ENCODE measurements around the gene PSG1.

- no peak for TF ChIP-seq CTCF (IDR thresholded peaks at IDR 0.05; ENCODE audit: poor library complexity)
- no peak for TF ChIP-seq EZH2 (IDR thresholded peaks at IDR 0.05; ENCODE audit: borderline replicate concordance)
- TF ChIP-seq EZH2phosphoT487 (IDR thresholded peaks at IDR 0.05; ENCODE audit: low read depth, severe bottlenecking, unreplicated experiment), result no peak
Observed at GRCh38 chr19:42872608-42873007, 6.9 kb downstream of the PSG1 start.

Data from hepatocyte (in vitro differentiated cells).